ENCODE data around the gene VRK3.
"Not testable (repeated sequence)": the region's sequence is repeated elsewhere in the genome, so short reads cannot be mapped to it uniquely, and the experiment has no call there.

The VRK3 gene

DNA sequence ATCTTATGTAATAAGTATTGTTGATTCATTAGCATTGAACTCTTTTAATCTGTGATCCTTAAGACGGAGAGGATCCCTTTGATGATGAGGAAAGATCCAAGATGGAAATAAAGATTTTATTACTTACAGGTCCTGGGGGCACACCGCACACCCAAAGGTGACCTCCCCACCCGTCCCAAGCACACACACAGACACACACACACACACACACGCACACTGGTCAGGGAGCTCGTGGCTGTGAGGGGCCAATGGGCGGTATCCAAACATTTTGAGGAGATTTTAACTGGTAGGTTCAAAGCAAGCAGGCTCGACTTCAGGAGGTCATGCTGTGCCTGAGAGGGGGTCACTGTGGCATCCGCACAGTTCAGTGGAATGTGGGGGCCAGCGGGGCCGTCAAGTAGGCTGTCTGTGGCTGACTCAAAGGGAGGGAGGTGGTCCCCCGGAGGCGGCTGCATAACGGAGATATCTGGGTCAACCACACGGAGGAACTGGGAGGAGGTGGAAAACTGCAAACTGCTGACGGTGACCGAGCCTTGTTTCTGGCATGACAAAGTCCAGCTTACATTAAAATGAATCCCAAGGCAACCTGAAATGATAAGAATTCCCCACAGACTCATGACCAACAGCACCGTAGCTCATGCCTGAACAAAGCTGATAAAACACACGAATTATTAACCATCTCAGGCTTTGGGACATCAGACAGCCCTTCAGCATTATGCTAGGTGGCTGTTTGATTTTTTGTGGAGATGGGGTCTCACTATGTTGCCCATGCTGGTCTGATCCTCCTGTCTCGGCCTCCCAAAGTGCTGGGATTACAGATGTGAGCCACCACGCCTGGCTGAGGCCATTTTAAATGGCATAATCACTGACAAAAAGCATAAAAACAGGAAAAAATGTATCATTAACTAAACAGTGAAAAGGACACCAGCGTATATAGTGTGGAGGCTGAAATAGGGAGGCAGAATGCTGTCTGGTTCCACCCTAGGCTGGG lies 43.3 kb downstream of the VRK3 start:
- no peak overlapping the region for H3K4me3 Mint-ChIP-seq
- no peak for ATAC-seq (replicated peaks; ENCODE audit: extremely low read depth, poor library complexity, severe bottlenecking)

DNA sequence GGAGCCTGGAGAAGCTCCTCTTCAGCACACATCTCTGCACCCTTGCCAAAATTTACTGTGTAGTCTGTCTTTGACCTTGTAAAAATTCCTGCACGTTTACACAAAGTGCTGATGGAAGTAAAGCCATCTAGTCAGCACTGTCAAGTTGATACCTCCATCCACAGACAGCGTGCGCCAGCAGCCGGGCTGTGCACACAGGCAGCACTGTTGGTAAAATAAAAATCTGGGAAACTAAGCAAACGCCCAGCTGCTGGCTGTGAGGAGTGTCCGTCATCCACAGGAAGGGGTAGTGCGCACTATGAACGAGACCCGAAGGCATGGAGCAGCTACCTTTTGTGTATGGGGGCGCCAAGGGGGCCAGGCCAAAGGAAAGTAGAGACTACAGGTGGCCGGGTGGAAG lies 46.8 kb downstream of the VRK3 start:
- Mint-ChIP-seq H3K27ac (ENCODE audit: low read depth) (no peak overlapping the region), H3K9me3 (no peaks in the 10 kb centered on the region), H3K4me1 (peaks cover 5% of the 10 kb centered on the region), H3K36me3 (ENCODE audit: insufficient read depth) (peaks cover 14% of the 10 kb centered on the region), H3K27me3 (no peaks in the 10 kb centered on the region), H3K4me3 (no peak overlapping the region)
- ATAC-seq (replicated peaks; ENCODE audit: extremely low read depth, poor library complexity, severe bottlenecking): no peak
- no peak for DNase-seq (ENCODE audit: low spot score in 2 of 2)

More for the DNA sequence above, 43.3 kb downstream of the VRK3 start:
- Mint-ChIP-seq H3K27me3 (no peaks in the 10 kb centered on the region), H3K4me1 (peaks cover under 1% of the 10 kb centered on the region), H3K36me3 (ENCODE audit: insufficient read depth) (peaks cover 10% of the 10 kb centered on the region), H3K9me3 (no peaks in the 10 kb centered on the region), H3K27ac (ENCODE audit: low read depth) (no peak overlapping the region)
- no peak for DNase-seq (ENCODE audit: low spot score in 2 of 2)

GRCh38 chr19:49977881-49978280 lies 47.3 kb downstream of the VRK3 start:
- H3K9me3 Mint-ChIP-seq: no peaks in the 10 kb centered on the region
- no peak overlapping the region for H3K4me3 Mint-ChIP-seq
- ATAC-seq (replicated peaks; ENCODE audit: extremely low read depth, poor library complexity, severe bottlenecking) (no peak), DNase-seq (ENCODE audit: low spot score in 2 of 2) (no peak)
- H3K36me3 Mint-ChIP-seq (ENCODE audit: insufficient read depth): peaks cover 14% of the 10 kb centered on the region
- peaks cover 5% of the 10 kb centered on the region for H3K4me1 Mint-ChIP-seq
- no peak overlapping the region for H3K27ac Mint-ChIP-seq (ENCODE audit: low read depth)
- H3K27me3 Mint-ChIP-seq: no peaks in the 10 kb centered on the region

DNA sequence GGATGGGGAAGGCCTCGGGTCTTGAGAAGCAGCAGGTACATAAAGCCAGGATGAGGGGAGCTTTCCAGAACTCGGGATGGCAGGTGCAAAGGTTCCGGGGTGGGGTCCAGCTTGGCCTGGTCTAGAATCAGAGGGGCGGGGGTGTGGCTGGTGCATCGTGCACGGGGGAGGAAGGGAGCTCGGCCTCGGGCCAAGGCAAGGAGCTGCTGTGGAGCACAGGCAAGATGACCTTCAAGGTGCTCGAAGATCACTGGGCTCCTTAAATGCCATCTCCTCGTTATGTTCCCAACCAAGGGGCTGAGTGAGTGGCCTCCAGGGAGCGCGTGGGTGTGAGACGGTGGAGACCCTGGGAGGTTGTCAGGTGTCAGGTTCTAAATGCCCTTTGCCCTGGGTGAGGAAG lies 48.1 kb downstream of the VRK3 start:
- DNase-seq (ENCODE audit: low spot score in 2 of 2) (no peak), ATAC-seq (replicated peaks; ENCODE audit: extremely low read depth, poor library complexity, severe bottlenecking) (no peak)
- H3K4me3 Mint-ChIP-seq: no peak overlapping the region
- H3K27me3 Mint-ChIP-seq: no peaks in the 10 kb centered on the region
- peaks cover 5% of the 10 kb centered on the region for H3K4me1 Mint-ChIP-seq
- H3K36me3 Mint-ChIP-seq (ENCODE audit: insufficient read depth): peaks cover 14% of the 10 kb centered on the region
- no peaks in the 10 kb centered on the region for H3K9me3 Mint-ChIP-seq
- peak overlapping the region; percentile 80 for H3K27ac Mint-ChIP-seq (ENCODE audit: low read depth)

DNA sequence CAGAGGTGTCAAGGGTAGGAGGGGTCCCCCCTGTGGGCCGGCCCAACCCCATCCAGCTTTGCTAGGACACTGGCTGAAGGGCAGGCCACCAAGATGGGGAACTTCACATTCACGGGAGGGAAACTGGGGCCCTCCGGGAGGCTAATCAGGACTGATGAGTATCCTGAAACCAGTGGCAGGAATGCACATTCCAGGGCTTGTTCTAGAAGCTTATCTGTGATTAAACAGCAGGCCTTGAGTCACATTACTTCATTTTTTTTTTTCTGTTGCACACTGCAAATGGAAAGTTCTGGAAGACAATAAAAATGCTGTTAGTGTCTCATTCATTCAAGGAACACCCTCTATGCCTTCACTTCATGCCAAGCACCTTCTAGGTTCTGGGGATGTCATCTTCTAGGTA lies 48.7 kb downstream of the VRK3 start:
- no peaks in the 10 kb centered on the region for H3K9me3 Mint-ChIP-seq
- H3K4me3 Mint-ChIP-seq: no peak overlapping the region
- H3K4me1 Mint-ChIP-seq: peaks cover 5% of the 10 kb centered on the region

DNA sequence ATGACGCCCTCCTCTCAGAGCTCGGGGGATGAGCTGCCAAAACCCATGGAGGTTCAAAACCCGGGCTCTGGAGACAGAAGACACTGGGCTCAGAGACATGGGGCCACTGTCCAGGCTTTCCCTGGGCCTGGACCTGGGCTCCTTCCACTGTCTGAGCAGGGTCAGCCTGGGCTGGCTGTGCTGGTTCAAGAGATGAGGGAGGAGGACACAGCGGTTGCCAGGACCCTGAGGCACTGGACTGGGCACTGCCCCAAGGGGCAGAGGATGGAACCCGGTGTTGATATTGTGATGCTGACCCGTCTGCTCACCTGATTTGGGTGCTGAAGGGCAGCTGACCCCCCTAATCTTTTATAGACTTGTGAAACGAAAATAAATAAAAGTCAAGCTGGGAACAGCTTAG lies 50.1 kb downstream of the VRK3 start:
- Mint-ChIP-seq H3K27me3 (no peaks in the 10 kb centered on the region), H3K27ac (ENCODE audit: low read depth) (no peak overlapping the region), H3K9me3 (no peaks in the 10 kb centered on the region), H3K4me3 (no peak overlapping the region), H3K4me1 (peaks cover 5% of the 10 kb centered on the region), H3K36me3 (ENCODE audit: insufficient read depth) (peaks cover 10% of the 10 kb centered on the region)
- no peak for DNase-seq (ENCODE audit: low spot score in 2 of 2)
- no peak for ATAC-seq (replicated peaks; ENCODE audit: extremely low read depth, poor library complexity, severe bottlenecking)

More for the DNA sequence above, 48.7 kb downstream of the VRK3 start:
- Mint-ChIP-seq H3K27me3 (no peaks in the 10 kb centered on the region), H3K36me3 (ENCODE audit: insufficient read depth) (peaks cover 12% of the 10 kb centered on the region), H3K27ac (ENCODE audit: low read depth) (peak overlapping the region; percentile 80)
- no peak for ATAC-seq (replicated peaks; ENCODE audit: extremely low read depth, poor library complexity, severe bottlenecking)
- DNase-seq (ENCODE audit: low spot score in 2 of 2): no peak

DNA sequence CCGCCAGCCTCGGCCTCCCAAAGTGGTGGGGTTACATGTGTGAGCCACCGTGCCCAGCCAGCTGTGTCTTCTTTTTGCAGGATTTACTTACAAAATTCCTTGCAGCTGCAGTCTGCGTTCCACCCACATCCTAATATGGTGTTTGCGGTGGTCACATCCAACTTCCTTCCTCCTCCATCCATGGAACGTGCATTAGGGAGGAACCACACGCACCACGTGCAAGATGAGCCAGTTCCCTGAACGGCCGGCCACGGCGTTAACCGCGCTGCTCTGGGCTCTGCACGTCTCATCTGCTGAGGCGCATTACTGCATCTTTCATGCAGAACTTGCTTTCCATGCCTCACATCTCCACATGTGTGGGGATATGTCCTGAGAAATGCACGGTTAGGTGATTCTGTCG lies 51.2 kb downstream of the VRK3 start:
- H3K27me3 Mint-ChIP-seq: peaks cover 2% of the 10 kb centered on the region
- H3K36me3 Mint-ChIP-seq (ENCODE audit: insufficient read depth): peaks cover 8% of the 10 kb centered on the region
- peaks cover 5% of the 10 kb centered on the region for H3K4me1 Mint-ChIP-seq
- H3K4me3 Mint-ChIP-seq: no peak overlapping the region
- no peaks in the 10 kb centered on the region for H3K9me3 Mint-ChIP-seq
- peak overlapping the region; percentile 63 for H3K27ac Mint-ChIP-seq (ENCODE audit: low read depth)
- DNase-seq (ENCODE audit: low spot score in 2 of 2): no peak
- no peak for ATAC-seq (replicated peaks; ENCODE audit: extremely low read depth, poor library complexity, severe bottlenecking)

- no peak overlapping the region for H3K27ac Mint-ChIP-seq (ENCODE audit: low read depth)
Measured at GRCh38 chr19:49972841-49973240, 52.3 kb downstream of the VRK3 start.

DNA sequence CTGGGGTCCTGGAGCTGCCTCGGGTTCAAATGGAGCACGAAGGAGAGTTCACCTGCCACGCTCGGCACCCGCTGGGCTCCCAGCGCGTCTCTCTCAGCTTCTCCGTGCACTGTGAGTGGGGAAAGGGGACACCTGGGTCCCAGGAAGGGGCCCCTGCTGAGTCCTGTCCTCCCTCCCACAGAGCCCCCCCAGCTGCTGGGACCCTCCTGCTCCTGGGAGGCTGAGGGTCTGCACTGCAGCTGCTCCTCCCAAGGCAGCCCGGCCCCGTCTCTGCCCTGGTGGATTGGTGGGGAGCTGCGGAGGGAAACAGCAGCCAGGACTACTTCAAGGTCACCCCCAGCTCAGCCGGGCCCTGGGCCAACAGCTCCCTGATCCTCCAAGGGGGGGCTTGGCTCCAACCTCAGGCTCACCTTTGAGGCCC lies 53.2 kb downstream of the VRK3 start:
- H3K4me1 Mint-ChIP-seq: peaks cover 5% of the 10 kb centered on the region
- peaks cover 8% of the 10 kb centered on the region for H3K27me3 Mint-ChIP-seq

More at GRCh38 chr19:49972841-49973240, 52.3 kb downstream of the VRK3 start:
- Mint-ChIP-seq H3K27me3 (peaks cover 8% of the 10 kb centered on the region), H3K36me3 (ENCODE audit: insufficient read depth) (peaks cover 8% of the 10 kb centered on the region), H3K9me3 (no peaks in the 10 kb centered on the region), H3K4me3 (no peak overlapping the region), H3K4me1 (peaks cover 5% of the 10 kb centered on the region)
- ATAC-seq (replicated peaks; ENCODE audit: extremely low read depth, poor library complexity, severe bottlenecking) (no peak), DNase-seq (ENCODE audit: low spot score in 2 of 2) (no peak)

DNA sequence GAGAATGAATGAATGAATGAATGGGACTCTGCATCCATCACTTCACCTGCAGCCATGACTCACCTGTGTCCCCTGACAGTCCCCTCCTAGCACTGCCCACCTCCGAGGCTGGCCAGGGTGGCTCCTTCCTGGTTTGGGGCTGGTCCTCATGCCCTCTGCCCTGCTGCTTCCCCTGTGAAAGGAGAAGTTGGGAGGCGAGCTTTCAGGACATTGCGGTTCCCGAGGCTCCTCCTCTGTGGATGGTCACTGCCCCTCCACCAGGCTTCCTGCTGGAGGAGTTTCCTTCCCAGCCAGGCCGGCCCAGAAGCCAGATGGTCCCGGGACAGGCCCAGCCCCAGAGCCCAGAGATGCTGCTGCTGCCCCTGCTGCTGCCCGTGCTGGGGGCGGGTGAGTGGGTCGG lies 55.8 kb downstream of the VRK3 start:
- not testable (repeated sequence) for H3K4me3 Mint-ChIP-seq; H3K9me3 Mint-ChIP-seq; H3K4me1 Mint-ChIP-seq; H3K27ac Mint-ChIP-seq (ENCODE audit: low read depth); DNase-seq (ENCODE audit: low spot score in 2 of 2); H3K36me3 Mint-ChIP-seq (ENCODE audit: insufficient read depth); ATAC-seq (replicated peaks; ENCODE audit: extremely low read depth, poor library complexity, severe bottlenecking)
- H3K27me3 Mint-ChIP-seq: peaks cover 21% of the 10 kb centered on the region

More for the DNA sequence above, 53.2 kb downstream of the VRK3 start:
- peaks cover 8% of the 10 kb centered on the region for H3K36me3 Mint-ChIP-seq (ENCODE audit: insufficient read depth)
- no peak for ATAC-seq (replicated peaks; ENCODE audit: extremely low read depth, poor library complexity, severe bottlenecking)
- peak overlapping the region; percentile 29 for H3K27ac Mint-ChIP-seq (ENCODE audit: low read depth)
- H3K9me3 Mint-ChIP-seq: no peaks in the 10 kb centered on the region
- no peak for DNase-seq (ENCODE audit: low spot score in 2 of 2)
- no peak overlapping the region for H3K4me3 Mint-ChIP-seq

GRCh38 chr19:49968279-49968922 lies 56.8 kb downstream of the VRK3 start:
- H3K36me3 Mint-ChIP-seq (ENCODE audit: insufficient read depth): no peaks in the 10 kb centered on the region
- H3K27ac Mint-ChIP-seq (ENCODE audit: low read depth): no peak overlapping the region
- H3K4me1 Mint-ChIP-seq: no peaks in the 10 kb centered on the region
- no peak for ATAC-seq (replicated peaks; ENCODE audit: extremely low read depth, poor library complexity, severe bottlenecking)
- H3K4me3 Mint-ChIP-seq: no peak overlapping the region
- DNase-seq (ENCODE audit: low spot score in 2 of 2): no peak
- no peaks in the 10 kb centered on the region for H3K9me3 Mint-ChIP-seq
- H3K27me3 Mint-ChIP-seq: peaks cover 26% of the 10 kb centered on the region

DNA sequence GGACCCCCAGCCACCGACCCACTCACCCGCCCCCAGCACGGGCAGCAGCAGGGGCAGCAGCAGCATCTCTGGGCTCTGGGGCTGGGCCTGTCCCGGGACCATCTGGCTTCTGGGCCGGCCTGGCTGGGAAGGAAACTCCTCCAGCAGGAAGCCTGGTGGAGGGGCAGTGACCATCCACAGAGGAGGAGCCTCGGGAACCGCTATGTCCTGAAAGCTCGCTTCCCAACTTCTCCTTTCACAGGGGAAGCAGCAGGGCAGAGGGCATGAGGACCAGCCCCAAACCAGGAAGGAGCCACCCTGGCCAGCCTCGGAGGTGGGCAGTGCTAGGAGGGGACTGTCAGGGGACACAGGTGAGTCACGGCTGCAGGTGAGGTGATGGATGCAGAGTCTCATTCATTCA lies 64.2 kb downstream of the VRK3 start, which contains the start of gene SIGLEC11:
SIGLEC11 (minus strand) TSS at position 193 of the 400 bp plus-strand sequence; CDS start at position 102, 91 bp downstream.
- not testable (repeated sequence) for H3K27ac Mint-ChIP-seq (ENCODE audit: low read depth); H3K36me3 Mint-ChIP-seq (ENCODE audit: insufficient read depth); DNase-seq (ENCODE audit: low spot score in 2 of 2); H3K4me3 Mint-ChIP-seq; H3K4me1 Mint-ChIP-seq; ATAC-seq (replicated peaks; ENCODE audit: extremely low read depth, poor library complexity, severe bottlenecking); H3K9me3 Mint-ChIP-seq
- H3K27me3 Mint-ChIP-seq: peaks cover 24% of the 10 kb centered on the region
